OCI-M2 (cell line): ENCODE data around the gene ANKRD40CL.

Experiments
- DNase-seq: peaks from one replicate; lab custom pipeline; 2025; ENCODE audit not compliant: unreplicated experiment; lab: John Stamatoyannopoulos, UW

ANKRD40CL gene

DNA sequence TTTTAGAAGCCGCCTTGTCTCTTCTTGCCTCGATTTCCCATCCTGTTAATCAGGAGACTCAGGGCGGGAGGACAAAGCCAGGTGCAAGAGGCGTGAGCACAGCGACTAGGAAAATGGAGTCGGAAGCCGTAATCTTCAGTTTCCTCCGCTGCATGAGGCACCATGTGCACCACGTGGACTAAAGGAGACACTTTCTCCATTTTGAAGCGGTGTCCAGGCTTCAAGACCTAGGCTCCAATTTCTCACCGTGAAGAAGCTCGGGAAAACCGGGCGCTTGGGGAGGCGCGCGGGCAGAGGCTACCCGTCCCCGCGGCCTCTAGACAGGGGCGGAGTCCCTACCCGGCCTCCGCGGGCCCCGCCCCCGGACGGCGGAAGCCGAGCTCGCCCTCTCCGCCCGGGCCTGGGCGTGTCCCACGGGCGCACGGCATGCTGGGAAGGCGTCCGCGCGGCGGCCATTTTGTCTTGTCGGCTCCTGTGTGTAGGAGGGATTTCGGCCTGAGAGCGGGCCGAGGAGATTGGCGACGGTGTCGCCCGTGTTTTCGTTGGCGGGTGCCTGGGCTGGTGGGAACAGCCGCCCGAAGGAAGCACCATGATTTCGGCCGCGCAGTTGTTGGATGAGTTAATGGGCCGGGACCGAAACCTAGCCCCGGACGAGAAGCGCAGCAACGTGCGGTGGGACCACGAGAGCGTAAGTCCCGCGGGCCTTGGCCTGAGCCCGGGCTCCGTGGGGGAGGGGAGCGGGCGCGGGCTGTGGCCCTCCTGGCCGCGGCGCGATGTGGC is 48.0 kb downstream of the ANKRD40CL start, which contains the start of gene LUC7L3:
Gene LUC7L3, plus strand, starts transcription at position 460 of the 780 bp plus-strand sequence. Its CDS starts 130 bp downstream, at position 590.
- DNase-seq, result peak; percentile 41

DNA sequence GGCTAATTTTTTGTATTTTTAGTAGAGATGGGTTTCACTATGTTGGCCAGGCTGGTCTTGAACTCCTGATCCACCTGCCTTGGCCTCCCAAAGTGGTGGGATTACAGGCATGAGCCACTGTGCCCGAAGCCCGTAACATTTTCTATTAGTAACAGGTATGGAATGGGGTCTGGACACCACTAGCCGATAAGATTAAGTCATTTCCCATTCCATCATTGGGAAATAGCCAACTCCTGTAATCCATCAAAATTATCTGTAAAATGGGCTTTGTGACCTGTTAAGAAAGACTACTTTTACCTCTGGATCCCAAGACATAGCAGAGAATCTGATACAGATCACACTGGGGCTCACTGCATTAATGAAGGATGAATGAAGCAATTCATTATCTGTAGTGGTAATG is 51.8 kb downstream of the ANKRD40CL start:
- DNase-seq, result no peak

DNA sequence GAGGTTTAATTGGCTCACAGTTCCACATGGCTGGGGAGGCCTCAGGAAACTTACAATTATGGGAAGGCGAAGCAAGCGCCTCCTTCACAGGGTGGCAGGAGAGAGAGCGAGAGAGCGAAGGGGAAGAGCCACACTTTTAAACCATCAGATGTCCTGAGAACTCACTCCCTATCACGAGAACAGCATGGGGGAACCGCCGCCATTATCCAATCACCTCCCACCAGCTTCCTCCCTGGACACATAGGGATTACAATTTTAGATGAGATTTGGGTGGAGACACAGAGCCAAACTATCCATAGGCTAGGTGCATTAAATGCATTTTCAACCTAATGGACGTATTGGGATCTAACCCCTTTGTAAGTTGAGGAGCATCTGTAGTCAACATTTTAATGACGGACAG is 54.7 kb downstream of the ANKRD40CL start:
- DNase-seq, result no peak
